HG03575 (cell line): ENCODE data around the gene LENG9.

Experiments
- ATAC-seq: cut with Tn5 transposase; IDR thresholded peaks from one replicate; pipeline ENCODE4 v1.9.1; 2021; ENCODE audit not compliant: unreplicated experiment, insufficient number of reproducible peaks, low FRiP score; ENCODE audit errors: extremely low read depth

LENG9 gene

GRCh38 chr19:54429176-54429495, 34.4 kb downstream of the LENG9 start:
- no peak for ATAC-seq

DNA sequence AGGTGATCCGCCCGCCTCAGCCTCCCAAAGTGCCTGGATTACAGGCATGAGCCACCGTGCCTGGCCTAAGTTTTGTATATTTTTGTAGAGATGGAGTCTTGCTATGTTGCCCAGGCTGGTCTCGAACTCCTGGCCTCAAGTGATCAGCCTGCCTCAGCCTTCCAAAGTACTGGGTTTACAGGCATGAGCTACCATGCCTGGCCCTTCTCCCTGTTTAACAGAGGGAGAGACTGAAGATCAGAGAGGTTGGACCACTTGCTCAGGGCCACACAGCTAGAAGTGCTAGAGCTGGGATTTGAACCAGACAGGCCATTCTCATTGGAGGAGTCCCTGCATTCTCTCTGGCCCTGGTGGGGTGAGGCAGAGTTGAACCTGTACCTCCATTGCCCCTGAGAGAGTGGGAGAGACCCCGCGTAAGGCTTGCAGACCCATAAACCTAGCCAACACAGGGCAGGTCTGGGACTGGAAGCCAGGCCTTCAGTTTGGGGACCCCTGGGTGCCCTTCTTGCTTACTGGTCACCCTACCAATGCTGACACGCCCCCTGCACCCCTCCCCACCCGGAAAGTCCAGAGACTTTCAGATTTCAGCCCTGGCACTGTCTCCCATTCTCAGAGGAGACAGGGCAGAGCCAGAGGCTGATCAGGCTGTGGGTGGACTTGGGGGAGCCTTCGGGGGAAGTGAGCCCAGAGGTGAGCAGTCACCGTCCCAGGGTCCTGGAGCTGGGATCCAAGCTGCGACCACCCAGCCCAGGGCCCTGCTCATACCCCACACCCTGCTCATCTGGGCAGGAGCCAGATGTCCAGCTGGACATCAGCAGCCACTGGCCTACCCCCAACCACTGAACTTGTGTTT, 35.0 kb downstream of the LENG9 start:
- no peak for ATAC-seq

GRCh38 chr19:54427586-54427985, 36.0 kb downstream of the LENG9 start:
- ATAC-seq, result no peak

DNA sequence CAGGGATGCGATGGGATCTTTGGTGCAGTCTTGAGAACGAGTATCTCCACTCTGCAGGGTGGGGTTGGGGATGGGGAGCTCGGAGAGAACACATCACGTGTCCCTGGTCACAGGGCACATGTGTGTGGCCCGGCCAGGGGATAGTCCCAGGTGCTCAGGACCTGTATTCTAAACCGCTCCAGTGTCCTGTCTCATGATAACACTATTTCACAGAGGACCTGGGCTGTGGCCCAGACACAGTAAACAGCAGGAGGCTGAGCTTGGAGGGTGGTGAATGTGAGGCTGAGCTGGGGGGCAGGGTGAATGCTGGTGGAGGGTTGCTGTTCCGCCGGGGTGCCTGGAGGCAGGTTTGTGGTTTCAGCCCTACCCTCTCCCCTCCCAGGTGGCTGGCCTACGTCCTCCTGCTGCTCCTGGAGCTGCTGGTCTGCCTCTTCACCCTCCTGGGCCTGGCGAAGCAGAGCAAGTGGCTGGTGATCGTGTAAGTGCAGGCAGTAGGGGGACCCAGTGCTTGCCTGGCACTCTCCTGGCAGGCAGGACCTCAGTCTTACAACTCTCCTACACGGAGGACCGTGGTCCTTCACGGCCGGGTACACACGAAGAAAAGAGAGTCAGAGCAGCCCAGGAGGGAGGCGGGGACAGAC, 37.2 kb downstream of the LENG9 start:
- ATAC-seq, result no peak

GRCh38 chr19:54425382-54425723, 38.2 kb downstream of the LENG9 start:
- ATAC-seq, result no peak

DNA sequence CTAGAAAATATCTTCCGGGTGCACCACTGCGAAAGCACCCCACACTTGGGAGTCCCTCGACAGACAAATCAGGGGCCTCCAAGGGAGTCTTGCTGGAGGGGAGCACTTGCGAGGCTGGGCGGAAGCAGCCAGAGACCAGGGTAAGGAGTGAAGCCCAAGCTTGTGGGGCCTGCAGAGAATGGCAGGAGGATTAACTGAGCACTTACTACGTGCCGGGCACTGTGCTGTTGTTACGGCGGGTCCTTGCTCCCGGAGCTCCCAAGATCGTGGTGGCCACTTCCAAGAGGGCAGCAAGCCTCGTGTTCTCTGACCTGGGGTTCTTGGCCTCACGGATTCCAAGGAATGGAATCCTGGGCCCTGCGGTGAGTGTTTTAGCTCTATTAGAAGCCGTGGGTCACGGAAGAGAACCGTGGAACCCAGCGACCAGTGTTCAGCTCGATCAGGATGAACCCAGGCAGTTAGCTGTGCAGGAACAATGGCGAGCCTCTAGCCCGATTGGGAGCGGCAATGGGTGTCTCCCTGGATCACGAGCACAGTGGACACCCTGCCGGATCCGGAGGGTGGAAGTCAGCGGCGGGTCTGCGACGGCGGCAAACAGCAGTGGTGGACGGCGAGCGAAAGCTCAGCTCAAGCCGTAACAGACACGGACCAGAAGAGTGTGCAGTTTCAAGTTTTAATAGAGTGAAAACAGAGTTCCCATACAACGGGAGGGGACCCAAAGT, 38.8 kb downstream of the LENG9 start:
- ATAC-seq, result no peak

DNA sequence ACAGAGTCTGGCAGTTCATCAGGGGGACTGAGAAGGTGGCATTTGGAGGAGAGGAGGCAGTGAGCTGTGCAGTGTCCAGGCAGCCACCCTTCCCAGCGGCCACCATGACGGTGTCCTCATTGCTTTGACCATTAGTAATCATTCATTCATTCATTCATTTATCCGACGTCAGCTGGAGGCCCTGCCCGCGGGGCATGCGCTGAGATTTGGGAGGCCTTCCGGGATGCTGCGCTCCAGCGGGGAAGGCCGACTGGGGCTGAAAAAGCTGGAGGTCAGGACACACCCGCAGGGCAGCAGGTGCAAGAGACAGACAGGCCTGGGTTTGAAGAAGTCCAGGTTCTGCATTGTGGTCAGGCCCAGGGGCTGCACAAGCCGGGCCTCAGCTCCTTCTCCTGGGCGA, 39.4 kb downstream of the LENG9 start:
- no peak for ATAC-seq

DNA sequence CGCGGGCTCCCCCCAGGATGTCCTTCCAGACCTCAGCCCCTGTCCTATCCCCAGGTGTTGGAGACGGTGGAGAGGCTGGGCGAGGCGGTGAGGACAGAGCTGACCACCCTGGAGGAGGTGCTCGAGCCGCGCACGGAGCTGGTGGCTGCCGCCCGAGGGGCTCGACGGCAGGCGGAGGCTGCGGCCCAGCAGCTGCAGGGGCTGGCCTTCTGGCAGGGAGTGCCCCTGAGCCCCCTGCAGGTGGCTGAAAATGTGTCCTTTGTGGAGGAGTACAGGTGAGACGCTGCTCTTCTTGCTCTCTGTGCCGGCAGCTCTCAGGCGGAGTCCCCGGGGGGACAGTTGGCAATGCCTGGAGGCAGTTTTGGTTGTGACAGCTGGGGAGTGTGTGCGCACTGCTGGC, 41.4 kb downstream of the LENG9 start:
- no peak for ATAC-seq

DNA sequence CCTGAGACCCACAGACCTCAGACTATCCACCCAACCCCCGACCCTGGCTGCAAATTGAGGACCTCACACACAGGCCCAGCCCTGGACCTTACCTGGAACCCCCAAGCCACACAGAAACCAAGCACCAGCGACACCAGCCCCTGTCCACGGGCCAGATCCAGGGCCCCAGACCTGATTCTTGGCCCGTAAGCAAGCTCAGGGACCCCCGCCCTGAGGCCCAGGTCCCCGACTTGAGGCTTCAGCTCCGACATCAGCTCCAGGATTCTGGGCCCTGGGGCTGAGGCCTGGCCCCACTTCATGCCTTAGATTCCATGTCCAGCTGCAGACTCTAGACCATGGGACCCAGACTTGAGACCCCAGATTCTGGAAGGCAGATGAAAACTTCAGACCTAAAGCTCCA, 42.1 kb downstream of the LENG9 start:
- ATAC-seq, result no peak

- ATAC-seq, result no peak
These were observed 42.4 kb downstream of the LENG9 start for GRCh38 chr19:54421169-54421516.

DNA sequence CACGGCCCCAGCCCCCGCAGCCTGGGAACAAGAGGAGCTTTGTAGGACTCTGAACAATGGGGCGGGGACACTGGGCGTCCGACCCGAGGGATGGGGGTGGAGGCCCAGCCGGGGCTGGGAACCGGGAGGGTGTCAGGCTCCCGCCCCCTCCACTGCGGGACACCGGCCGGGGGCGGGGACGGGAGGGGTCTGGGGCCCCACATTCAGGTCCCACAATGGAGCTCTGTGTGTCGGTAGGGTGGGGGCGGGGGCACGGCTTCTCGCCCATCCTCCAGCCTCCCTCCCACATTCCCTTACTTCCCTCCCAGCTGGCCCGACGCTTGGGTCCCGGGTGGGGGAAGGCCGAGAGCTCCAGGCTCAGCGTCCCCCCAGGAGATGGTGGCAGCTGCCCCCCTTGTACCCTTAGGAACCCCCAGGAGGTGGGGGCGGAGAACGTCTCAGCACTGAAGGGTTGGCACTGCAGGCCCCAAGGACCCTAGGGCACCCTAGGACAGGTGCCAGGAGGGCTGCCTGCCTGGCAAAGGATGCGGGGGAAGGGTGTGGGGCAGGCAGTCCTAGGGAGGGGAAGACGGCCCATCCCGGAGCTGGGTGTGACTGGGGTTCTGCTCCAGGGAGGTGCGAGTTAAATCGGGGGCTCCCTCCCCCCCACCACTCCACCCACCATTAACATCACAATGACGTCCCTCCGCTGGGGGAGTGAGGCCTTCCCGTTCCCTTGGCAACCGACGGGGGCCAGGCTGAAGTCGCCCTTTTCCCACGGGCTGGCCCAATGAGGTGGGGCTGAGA, 43.0 kb downstream of the LENG9 start:
- ATAC-seq, result no peak

DNA sequence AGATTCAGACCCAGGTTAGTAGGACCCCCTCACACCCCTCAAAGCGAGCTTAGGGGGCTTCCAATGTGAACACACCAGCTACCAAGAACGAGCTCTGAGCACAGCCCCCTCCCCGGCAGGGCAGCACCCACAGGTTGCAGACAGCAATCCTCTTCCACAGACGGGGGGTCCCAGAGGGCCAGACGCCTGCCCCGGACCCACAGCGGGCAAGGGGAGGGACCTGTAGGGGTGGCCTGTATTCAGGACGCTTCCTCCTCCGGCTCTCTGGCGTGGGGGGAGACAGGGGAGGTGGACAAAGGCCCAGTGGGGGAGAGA, 43.6 kb downstream of the LENG9 start:
- no peak for ATAC-seq

DNA sequence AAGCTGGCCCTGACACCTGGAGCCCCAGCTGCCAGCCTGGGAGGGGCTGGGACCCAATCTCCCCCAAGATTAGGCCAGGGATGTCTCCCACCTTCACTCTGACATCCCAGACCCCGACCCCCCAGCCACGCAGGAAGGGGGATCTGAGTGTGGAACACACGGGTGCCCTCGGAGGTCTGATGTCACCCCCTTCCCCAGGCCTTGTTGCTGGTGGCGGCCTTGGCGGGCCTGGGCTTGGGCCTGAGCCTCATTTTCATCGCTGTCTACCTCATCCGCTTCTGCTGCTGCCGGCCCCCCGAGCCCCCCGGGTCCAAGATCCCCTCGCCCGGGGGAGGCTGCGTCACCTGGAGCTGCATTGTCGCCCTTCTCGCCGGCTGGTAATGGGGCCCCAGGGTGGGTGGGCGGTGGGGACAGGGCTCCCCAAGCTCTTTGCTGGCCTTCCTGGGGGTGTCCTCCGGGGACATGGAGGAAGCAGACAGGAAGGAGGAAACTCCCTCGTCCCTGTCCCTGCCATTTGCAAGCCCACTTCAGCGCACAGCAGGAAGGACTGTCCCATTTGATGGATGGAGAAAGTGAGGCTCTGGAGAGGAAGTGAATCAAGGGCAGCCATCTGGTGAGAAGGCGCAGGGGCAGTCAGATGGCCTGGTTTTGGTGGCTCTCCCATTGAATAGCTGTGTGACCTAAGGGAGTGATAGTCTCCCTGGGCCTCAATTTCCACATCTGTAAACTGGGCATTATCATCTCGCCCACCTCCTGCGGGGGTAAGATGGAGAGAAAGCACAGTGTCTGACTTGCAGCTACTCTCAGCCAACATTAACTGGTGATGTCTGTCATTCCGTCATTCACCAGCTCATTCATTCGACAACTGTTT, 44.4 kb downstream of the LENG9 start:
- no peak for ATAC-seq

DNA sequence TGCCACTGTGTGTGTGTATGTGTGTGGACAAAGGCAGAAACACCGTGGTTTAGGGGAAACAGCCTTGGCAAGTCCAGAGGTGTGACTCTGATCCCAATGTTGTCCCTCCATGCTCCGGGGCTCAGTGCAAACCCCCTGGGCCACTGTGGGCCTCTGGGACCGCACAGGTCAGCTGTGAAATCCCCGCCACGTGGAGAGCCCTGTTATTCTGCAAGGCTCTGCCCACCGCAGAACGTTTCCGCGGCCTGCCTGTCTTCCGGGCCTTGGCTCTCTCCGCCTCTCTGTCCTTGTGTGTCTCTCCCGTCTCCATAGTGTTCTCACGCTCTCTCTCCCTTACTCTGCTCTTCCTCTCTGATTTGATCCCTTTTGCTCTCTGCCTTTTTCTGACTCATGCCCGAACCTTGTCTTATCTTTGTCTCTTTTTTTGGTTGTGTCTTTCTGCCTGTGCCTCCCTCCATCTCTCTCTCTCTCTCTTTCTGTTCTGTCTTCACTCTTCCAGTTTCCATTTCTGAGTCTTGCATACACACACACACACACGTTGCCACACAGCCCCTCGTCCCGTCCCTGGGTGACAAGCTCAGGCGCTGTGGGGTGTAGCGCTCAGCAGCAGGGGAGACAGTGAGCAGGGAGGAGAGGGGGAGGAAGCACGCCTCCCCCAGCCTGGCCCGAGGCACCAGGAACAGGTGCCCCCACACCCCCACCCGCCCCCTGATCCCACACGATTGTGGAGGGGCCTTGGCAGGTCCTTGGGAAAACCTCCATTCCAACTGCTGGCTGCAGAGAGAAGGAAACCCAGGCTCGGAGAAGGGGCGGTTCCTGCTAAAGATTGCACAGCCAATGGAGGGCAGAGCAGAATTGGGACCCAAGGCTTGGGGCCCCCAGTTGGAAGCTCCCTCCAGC, 45.3 kb downstream of the LENG9 start:
- no peak for ATAC-seq

DNA sequence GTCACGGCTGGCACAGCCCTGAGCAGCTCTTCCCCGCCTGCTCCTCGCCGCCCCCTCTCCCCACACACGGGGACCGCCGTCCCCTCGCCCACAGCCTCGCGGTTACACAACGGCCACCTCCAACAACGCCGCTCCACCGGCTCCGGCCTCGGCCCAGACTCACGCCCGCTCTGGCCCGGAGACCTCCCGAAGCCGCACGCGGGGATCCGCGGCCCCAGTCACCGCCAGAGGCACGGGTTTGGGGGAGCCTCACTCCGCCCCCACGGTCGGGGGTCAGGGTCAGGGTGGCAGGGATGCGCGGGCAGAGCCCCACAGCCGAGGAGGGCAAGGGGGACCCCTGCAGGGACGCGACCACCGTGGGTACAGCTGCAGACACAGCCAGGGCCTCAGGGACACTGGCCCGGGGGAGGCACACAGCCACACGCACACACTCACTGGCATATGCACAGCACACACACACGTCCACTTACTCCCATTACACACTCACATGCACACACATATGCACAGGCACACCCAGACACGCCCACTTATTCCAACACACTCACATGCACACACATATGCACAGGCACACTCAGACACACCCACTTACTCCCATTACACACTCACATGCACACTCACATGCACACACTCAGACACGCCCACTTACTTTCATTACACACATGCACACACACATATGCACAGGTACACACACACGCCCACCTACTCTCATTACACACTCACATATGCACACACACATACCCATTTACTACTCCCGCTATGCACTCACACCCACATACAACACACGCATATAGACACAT, 46.7 kb downstream of the LENG9 start:
- ATAC-seq, result no peak

DNA sequence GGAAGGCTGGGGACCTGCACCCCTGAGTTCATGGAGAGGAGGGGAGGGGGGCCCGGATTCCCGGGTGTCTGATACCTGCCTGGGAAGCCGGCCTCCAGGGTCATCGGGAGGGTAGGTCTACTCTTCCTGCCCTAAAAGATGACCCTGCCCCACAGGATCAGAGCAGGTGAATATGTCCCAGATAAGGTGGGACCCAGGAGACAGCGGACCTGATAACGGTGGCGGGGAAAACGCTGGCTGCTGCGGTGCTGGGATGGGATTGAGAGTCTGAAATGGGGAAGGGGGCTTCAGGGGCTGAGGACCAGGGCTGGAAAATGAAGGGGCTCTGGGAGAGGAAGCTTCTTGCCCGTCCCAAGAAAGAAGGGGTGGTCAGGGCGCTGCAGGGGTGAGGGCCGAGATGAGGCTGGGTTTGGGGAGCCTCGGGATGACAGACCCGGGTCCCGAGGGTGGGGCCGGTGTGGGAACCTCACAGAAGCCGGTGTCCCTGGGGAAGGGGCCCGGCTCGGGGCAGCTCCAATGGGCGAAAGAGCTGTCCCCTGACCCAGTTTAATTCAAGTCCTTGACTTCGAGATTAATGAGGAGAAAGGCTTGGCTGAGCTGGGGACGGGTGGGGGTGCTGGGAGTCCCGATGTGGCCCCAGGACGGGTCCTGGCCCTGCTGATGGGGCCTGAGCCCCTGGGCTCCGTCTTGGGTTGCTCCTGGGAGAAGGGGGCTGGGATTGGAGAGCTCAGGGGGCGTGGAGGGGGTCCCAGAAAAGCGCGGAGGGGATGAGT, 47.5 kb downstream of the LENG9 start:
- no peak for ATAC-seq
